ENCODE measurements around the gene ROBO4.

The ROBO4 gene

GRCh38 chr11:124834526-124835180 is 63.0 kb downstream of the ROBO4 start:
- POLR2A ChIA-PET: no interaction called here
- no peak for DNase-seq (ENCODE audit: extremely low spot score)
- CTCF ChIA-PET: interaction anchor here (1.4 to 4.9 kb wide), 4 partner anchors 41 to 190 kb away, joined by 3 to 67 read pairs (median 14); no protein-coding TSS in a partner anchor
- TF ChIP-seq CTCF (IDR thresholded peaks at IDR 0.05; ENCODE audit: control extremely low read depth, extremely low read depth, low read depth, missing control alignments): no peak
